ENCODE measurements around the gene ANKS1B.

- TF ChIP-seq TEAD4 (IDR thresholded peaks at IDR 0.05) (no peak), CREB1 (IDR thresholded peaks at IDR 0.05; ENCODE audit: low read depth) (no peak), REST (IDR thresholded peaks at IDR 0.05; ENCODE audit: low read depth) (peak; percentile 31; the same call in 1 of the 2 replicates), TAF1 (IDR thresholded peaks at IDR 0.05; ENCODE audit: low read depth) (no peak), EP300 (IDR thresholded peaks at IDR 0.05; ENCODE audit: borderline replicate concordance) (no peak), CEBPB (IDR thresholded peaks at IDR 0.05) (no peak), USF1 (IDR thresholded peaks at IDR 0.05) (no peak), EGR1 (IDR thresholded peaks at IDR 0.05) (0 out of 2 replicates have a peak, but pooled peaks have one; percentile 14), MAX (IDR thresholded peaks at IDR 0.05) (peak; percentile 44; the same call in 1 of the 2 replicates), RAD21 (IDR thresholded peaks at IDR 0.05; ENCODE audit: low read depth) (no peak), YY1 (IDR thresholded peaks at IDR 0.05; ENCODE audit: low read depth) (no peak), NFIC (IDR thresholded peaks at IDR 0.05) (no peak), FOXM1 (IDR thresholded peaks at IDR 0.05; ENCODE audit: borderline replicate concordance, low read depth) (no peak), ZBTB7A (IDR thresholded peaks at IDR 0.05; ENCODE audit: low read depth) (peak; percentile 24; the same call in 1 of the 2 replicates)
Observed at GRCh38 chr12:99984271-99985128, at the start of gene ANKS1B.
